ENCODE results near the gene BORCS5.

GRCh38 chr12:12454315-12454714, 97.4 kb downstream of the BORCS5 start:
- TF ChIP-seq CTCF (conservative IDR thresholded peaks at IDR 0.05; ENCODE audit: low read depth in 2 of 2), result no peak
- no peak for TF ChIP-seq POLR2AphosphoS5 (IDR thresholded peaks at IDR 0.05; ENCODE audit: low read depth)
